ENCODE measurements around the gene SLC22A2.

The SLC22A2 gene

GRCh38 chr6:160273196-160273595 is 14.6 kb upstream of the SLC22A2 start:
- no peak for DNase-seq

- DNase-seq, result no peak
Measured at GRCh38 chr6:160272707-160273106, 14.1 kb upstream of the SLC22A2 start.

- DNase-seq, result no peak
Measured at GRCh38 chr6:160270347-160270746, 11.7 kb upstream of the SLC22A2 start.

- DNase-seq, result no peak
Measured at GRCh38 chr6:160269771-160270170, 11.2 kb upstream of the SLC22A2 start.

- DNase-seq, result no peak
Measured at GRCh38 chr6:160269023-160269521, 10.5 kb upstream of the SLC22A2 start.

- DNase-seq, result no peak
Measured at GRCh38 chr6:160267102-160267501, 8.5 kb upstream of the SLC22A2 start.

GRCh38 chr6:160265869-160266476 is 7.4 kb upstream of the SLC22A2 start:
- DNase-seq, result no peak

GRCh38 chr6:160264061-160264612 is 5.5 kb upstream of the SLC22A2 start:
- DNase-seq, result no peak

GRCh38 chr6:160263196-160263939 is 4.7 kb upstream of the SLC22A2 start:
- DNase-seq, result no peak

- peak; percentile 12 for DNase-seq
Measured at GRCh38 chr6:160261991-160262680, 3.5 kb upstream of the SLC22A2 start.

GRCh38 chr6:160260803-160261450 is 2.3 kb upstream of the SLC22A2 start:
- DNase-seq, result no peak

- no peak for DNase-seq
Measured at GRCh38 chr6:160260367-160260766, 1.7 kb upstream of the SLC22A2 start.

GRCh38 chr6:160259598-160259997 is 977 bp upstream of the SLC22A2 start:
- DNase-seq, result no peak

GRCh38 chr6:160259143-160259425 is 463 bp upstream of the SLC22A2 start:
- DNase-seq, result no peak

GRCh38 chr6:160256445-160256844 is 2.2 kb downstream of the SLC22A2 start:
- DNase-seq, result no peak

GRCh38 chr6:160254467-160255312 is 3.9 kb downstream of the SLC22A2 start:
- DNase-seq, result peak; percentile 8

GRCh38 chr6:160253714-160254113 is 4.9 kb downstream of the SLC22A2 start:
- DNase-seq, result no peak

- DNase-seq, result no peak
Measured at GRCh38 chr6:160253292-160253691, 5.3 kb downstream of the SLC22A2 start.

- no peak for DNase-seq
Measured at GRCh38 chr6:160252073-160252813, 6.4 kb downstream of the SLC22A2 start.

GRCh38 chr6:160249671-160250070 is 8.9 kb downstream of the SLC22A2 start:
- DNase-seq, result no peak

- DNase-seq, result no peak
Measured at GRCh38 chr6:160248538-160248937, 10.1 kb downstream of the SLC22A2 start.

- DNase-seq, result no peak
Measured at GRCh38 chr6:160247457-160247883, 11.2 kb downstream of the SLC22A2 start.

Data from NCI-H82 (cell line).